ENCODE measurements around the gene ARID2. TPM values are rescaled to one million over a fixed set of nuclear protein-coding genes. Genes with fewer than 3 reads are reported as not detected.

ARID2 gene
- polyA plus RNA-seq, 1 donor from 2014 or later, result 20.6 TPM

GRCh38 chr12:45695035-45695434, 34.5 kb upstream of the ARID2 start:
- no peaks in the 10 kb centered on the region for H4K20me1 ChIP-seq (ENCODE audit: insufficient read depth)
- no peaks in the 10 kb centered on the region for H3K27me3 ChIP-seq (ENCODE audit: insufficient read depth, low read depth, low read length)
- no peak overlapping the region for H3K27ac ChIP-seq (ENCODE audit: low read length)
- TF ChIP-seq MXI1 (conservative IDR thresholded peaks at IDR 0.05; ENCODE audit: poor library complexity, severe bottlenecking) (no peak), RAD21 (conservative IDR thresholded peaks at IDR 0.05) (no peak), POLR2AphosphoS5 (IDR thresholded peaks at IDR 0.05) (no peak), CTCF (IDR thresholded peaks at IDR 0.05; ENCODE audit: poor library complexity, severe bottlenecking) (no peak), EZH2 (IDR thresholded peaks at IDR 0.05; ENCODE audit: borderline replicate concordance, insufficient read depth, low read length, poor library complexity, severe bottlenecking) (no peak), TAF1 (IDR thresholded peaks at IDR 0.05; ENCODE audit: low read depth) (no peak), REST (IDR thresholded peaks at IDR 0.05; ENCODE audit: borderline replicate concordance) (no peak), EP300 (conservative IDR thresholded peaks at IDR 0.05; ENCODE audit: poor library complexity, severe bottlenecking) (no peak), SMC3 (conservative IDR thresholded peaks at IDR 0.05; ENCODE audit: poor library complexity) (no peak)
- H3F3A ChIP-seq (ENCODE audit: insufficient read depth, low read length, poor library complexity, severe bottlenecking), result no peaks in the 10 kb centered on the region
- H3K4me2 ChIP-seq (ENCODE audit: low read length), result no peak overlapping the region
- no peaks in the 10 kb centered on the region for H3K9me2 ChIP-seq (ENCODE audit: insufficient read depth, low read length)
- no peaks in the 10 kb centered on the region for H3K36me3 ChIP-seq (ENCODE audit: insufficient read depth, low read length)
- no peak overlapping the region for H2AFZ ChIP-seq (ENCODE audit: low read depth, low read length)
- H3K9me3 ChIP-seq (ENCODE audit: low read length), result no peaks in the 10 kb centered on the region
- no peaks in the 10 kb centered on the region for H3K79me2 ChIP-seq (replicated peaks; ENCODE audit: insufficient read depth, low read length)
- H3K9ac ChIP-seq (ENCODE audit: low read length), result no peak overlapping the region
- H3K4me3 ChIP-seq (ENCODE audit: low read length), result no peak overlapping the region

- Histone ChIP-seq H3K9me2 (ENCODE audit: insufficient read depth, low read length) (no peaks in the 10 kb centered on the region), H3F3A (ENCODE audit: insufficient read depth, low read length, poor library complexity, severe bottlenecking) (no peaks in the 10 kb centered on the region)
These were observed 33.9 kb upstream of the ARID2 start for GRCh38 chr12:45695606-45696005.

GRCh38 chr12:45696049-45696448, 33.5 kb upstream of the ARID2 start:
- Histone ChIP-seq H3K4me3 (ENCODE audit: low read length) (no peak overlapping the region), H3K9me2 (ENCODE audit: insufficient read depth, low read length) (no peaks in the 10 kb centered on the region), H3K36me3 (ENCODE audit: insufficient read depth, low read length) (no peaks in the 10 kb centered on the region), H3K9ac (ENCODE audit: low read length) (no peak overlapping the region), H3K4me2 (ENCODE audit: low read length) (no peak overlapping the region), H3K9me3 (ENCODE audit: low read length) (no peaks in the 10 kb centered on the region), H3K27ac (ENCODE audit: low read length) (no peak overlapping the region), H3K27me3 (ENCODE audit: insufficient read depth, low read depth, low read length) (no peaks in the 10 kb centered on the region), H2AFZ (ENCODE audit: low read depth, low read length) (no peak overlapping the region), H3F3A (ENCODE audit: insufficient read depth, low read length, poor library complexity, severe bottlenecking) (no peaks in the 10 kb centered on the region), H4K20me1 (ENCODE audit: insufficient read depth) (no peaks in the 10 kb centered on the region), H3K79me2 (replicated peaks; ENCODE audit: insufficient read depth, low read length) (no peaks in the 10 kb centered on the region)
- no peak for TF ChIP-seq RAD21 (conservative IDR thresholded peaks at IDR 0.05)
- no peak for TF ChIP-seq SMC3 (conservative IDR thresholded peaks at IDR 0.05; ENCODE audit: poor library complexity)
- TF ChIP-seq MXI1 (conservative IDR thresholded peaks at IDR 0.05; ENCODE audit: poor library complexity, severe bottlenecking), result no peak
- TF ChIP-seq REST (IDR thresholded peaks at IDR 0.05; ENCODE audit: borderline replicate concordance), result no peak
- TF ChIP-seq CTCF (IDR thresholded peaks at IDR 0.05; ENCODE audit: poor library complexity, severe bottlenecking), result no peak
- TF ChIP-seq POLR2AphosphoS5 (IDR thresholded peaks at IDR 0.05), result no peak
- TF ChIP-seq EZH2 (IDR thresholded peaks at IDR 0.05; ENCODE audit: borderline replicate concordance, insufficient read depth, low read length, poor library complexity, severe bottlenecking), result no peak
- no peak for TF ChIP-seq TAF1 (IDR thresholded peaks at IDR 0.05; ENCODE audit: low read depth)
- TF ChIP-seq EP300 (conservative IDR thresholded peaks at IDR 0.05; ENCODE audit: poor library complexity, severe bottlenecking), result no peak

More at GRCh38 chr12:45695606-45696005, 33.9 kb upstream of the ARID2 start:
- H3K9ac ChIP-seq (ENCODE audit: low read length), result no peak overlapping the region
- no peak overlapping the region for H2AFZ ChIP-seq (ENCODE audit: low read depth, low read length)
- H3K36me3 ChIP-seq (ENCODE audit: insufficient read depth, low read length), result no peaks in the 10 kb centered on the region
- no peaks in the 10 kb centered on the region for H4K20me1 ChIP-seq (ENCODE audit: insufficient read depth)
- no peak overlapping the region for H3K27ac ChIP-seq (ENCODE audit: low read length)
- no peak overlapping the region for H3K4me2 ChIP-seq (ENCODE audit: low read length)
- no peak for TF ChIP-seq MXI1 (conservative IDR thresholded peaks at IDR 0.05; ENCODE audit: poor library complexity, severe bottlenecking)
- H3K27me3 ChIP-seq (ENCODE audit: insufficient read depth, low read depth, low read length), result no peaks in the 10 kb centered on the region
- H3K9me3 ChIP-seq (ENCODE audit: low read length), result no peaks in the 10 kb centered on the region
- H3K4me3 ChIP-seq (ENCODE audit: low read length), result no peak overlapping the region
- H3K79me2 ChIP-seq (replicated peaks; ENCODE audit: insufficient read depth, low read length), result no peaks in the 10 kb centered on the region

All from neural cell (in vitro differentiated cells).